C4-2B (cell line): ENCODE data around the gene RPS21.

ENCODE experiments used
- H3K27ac ChIP-seq: fragments of 450-650 bp; 2 replicates; pipeline ENCODE4 v1.5.1; 2017
- ZFX ChIP-seq: fragments of 450-650 bp; IDR thresholded peaks from 2 replicates; pipeline ENCODE4 v1.6.1; 2017
- TF ChIP-seq, protein P1 (sequence below): fragments of 450-650 bp; conservative IDR thresholded peaks from 2 replicates; pipeline ENCODE4 v1.5.1; 2017; ENCODE audit warnings: mild to moderate bottlenecking

The RPS21 gene

DNA sequence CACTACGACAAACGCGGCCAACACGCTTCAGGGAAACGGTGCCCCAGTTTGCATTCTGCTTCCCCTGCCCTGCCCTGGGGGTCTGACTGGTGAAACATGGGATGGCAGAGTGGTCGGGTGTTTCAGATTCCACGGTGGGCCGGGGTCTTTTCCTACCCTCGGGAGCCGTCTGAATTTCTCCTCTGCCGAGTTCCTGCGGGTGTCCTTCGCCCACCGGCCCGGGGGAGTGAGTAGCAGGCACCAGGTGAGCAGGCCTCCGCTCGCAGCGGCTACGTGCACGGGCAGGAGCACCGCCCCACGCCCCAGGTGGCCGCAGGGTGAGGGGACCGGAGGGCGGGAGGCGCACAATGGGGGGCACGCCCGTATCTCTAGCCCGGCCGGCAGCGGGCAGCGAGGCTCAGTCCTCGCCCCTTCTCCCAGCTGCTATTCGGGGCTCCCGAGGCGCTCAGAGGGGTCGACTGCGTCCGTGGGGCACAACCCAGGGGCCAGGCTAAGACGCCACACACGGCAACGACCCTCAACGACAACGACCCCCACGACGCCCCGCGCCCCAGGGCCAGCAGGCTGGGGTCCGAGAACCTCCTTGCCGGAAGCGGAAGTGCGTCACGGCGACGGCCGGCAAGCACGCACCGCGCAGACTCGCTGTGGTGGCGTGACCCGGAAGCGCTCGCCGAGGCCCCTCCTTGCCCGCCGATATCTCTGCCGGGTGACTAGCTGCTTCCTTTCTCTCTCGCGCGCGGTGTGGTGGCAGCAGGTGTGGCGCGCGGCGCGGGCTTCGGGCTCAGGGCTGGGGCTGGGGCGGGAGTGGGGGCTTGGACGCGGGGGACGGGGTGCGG lies at the start of gene RPS21:
TSS of gene RPS21 (plus strand) at position 721 of the 836 bp plus-strand sequence. CDS start 236 bp downstream, outside the sequence.
- H3K27ac ChIP-seq = peak within 1 kb of the TSS; percentile 95
- peak; percentile 59; the same call in 1 of the 2 replicates for TF ChIP-seq ZFX
- TF ChIP-seq, protein P1, sequence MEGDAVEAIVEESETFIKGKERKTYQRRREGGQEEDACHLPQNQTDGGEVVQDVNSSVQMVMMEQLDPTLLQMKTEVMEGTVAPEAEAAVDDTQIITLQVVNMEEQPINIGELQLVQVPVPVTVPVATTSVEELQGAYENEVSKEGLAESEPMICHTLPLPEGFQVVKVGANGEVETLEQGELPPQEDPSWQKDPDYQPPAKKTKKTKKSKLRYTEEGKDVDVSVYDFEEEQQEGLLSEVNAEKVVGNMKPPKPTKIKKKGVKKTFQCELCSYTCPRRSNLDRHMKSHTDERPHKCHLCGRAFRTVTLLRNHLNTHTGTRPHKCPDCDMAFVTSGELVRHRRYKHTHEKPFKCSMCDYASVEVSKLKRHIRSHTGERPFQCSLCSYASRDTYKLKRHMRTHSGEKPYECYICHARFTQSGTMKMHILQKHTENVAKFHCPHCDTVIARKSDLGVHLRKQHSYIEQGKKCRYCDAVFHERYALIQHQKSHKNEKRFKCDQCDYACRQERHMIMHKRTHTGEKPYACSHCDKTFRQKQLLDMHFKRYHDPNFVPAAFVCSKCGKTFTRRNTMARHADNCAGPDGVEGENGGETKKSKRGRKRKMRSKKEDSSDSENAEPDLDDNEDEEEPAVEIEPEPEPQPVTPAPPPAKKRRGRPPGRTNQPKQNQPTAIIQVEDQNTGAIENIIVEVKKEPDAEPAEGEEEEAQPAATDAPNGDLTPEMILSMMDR = no peak

DNA sequence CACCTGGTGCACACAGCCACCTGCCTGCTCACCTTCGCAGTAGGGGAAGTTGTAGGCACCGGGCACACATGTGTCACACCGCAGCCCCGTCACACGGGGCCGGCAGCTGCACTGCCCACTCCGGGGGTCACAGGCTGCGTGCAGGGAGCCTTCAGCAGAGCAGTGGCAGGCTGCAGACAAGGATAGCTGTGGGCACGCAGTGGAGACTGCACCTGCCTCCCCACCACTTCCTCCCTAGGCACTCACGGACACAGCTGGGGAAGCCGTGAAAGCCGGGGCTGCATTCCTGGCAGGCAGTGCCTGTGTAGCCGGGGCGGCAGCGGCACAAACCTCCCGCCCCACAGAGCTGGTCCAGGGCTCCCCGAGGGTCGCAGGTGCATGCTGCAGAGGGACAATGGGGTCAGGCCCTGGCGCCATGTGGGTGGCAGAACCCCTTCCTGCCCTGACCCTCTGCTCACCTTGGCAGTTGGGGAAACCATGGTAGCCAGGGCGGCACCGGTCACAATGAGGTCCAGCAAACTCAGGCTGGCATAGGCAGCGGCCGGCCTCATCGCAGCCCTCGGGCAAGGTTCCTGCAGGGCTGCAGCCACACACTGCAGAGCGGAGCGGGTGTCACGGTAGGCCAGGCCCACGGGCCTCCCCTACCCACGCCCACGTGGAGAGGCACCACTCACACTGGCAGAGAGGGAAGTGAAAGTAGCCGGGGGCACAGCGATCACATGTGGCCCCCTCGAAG lies 49.2 kb upstream of the RPS21 start:
- TF ChIP-seq, protein P1 = no peak
- TF ChIP-seq ZFX = no peak
- H3K27ac ChIP-seq = no peak overlapping the region

DNA sequence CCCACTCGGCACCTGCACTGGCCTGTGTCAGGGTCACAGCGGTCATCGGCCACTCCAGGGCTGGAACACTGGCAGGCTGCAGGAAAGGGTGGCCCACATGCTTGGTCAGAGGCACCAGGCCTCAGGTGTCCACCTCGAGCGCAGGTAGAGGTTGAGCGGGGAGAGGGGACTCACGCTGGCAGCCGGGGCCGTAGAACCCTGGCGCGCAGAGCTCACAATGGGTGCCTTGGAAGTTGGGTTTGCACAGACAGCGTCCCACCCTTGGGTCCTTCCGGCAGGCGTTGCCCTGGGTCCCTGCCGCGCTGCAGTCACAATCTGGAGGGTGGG lies 48.6 kb upstream of the RPS21 start:
- H3K27ac ChIP-seq = no peak overlapping the region
- TF ChIP-seq ZFX = no peak
- TF ChIP-seq, protein P1 = no peak

DNA sequence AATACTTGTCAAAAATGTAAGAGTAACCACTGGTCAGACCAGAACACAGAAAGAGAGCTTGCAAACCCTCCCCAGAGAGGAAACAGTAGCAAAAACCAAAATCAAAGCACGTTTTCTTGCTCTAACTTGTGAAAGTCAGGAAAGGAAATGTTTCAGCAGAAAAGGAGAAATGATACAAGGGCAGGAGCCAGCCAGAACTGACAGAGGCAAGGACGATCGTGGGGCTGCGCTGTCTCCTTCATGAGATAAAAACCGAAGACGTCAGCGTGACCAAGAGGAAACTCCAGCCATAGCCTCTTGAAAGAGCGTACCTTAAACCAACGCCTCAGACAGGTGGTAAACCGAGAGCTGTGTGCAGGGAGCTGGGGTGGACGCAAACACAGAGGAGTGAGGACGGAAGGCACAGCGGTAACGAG lies 47.2 kb upstream of the RPS21 start:
- no peak overlapping the region for H3K27ac ChIP-seq
- TF ChIP-seq ZFX = no peak
- TF ChIP-seq, protein P1 = no peak

DNA sequence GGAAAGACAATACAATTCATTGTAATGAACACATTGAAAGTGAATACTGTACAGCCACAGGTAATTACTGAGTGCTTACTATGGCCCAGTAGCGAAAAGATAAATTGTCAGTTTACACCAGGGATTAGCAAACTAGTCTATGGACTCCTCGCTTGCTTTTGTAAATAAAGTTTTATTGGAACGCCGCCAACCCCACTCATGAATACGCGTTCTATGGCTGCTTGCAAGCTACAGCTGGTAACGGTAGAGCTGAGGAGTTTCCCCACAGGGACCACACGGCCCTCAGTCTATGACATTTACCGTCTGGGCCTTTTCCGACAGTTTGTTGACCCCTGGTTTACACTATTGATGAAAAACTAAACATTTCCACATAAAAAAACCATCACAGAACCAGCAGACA lies 44.0 kb upstream of the RPS21 start:
- no peak for TF ChIP-seq ZFX
- TF ChIP-seq, protein P1 = no peak
- no peak overlapping the region for H3K27ac ChIP-seq

DNA sequence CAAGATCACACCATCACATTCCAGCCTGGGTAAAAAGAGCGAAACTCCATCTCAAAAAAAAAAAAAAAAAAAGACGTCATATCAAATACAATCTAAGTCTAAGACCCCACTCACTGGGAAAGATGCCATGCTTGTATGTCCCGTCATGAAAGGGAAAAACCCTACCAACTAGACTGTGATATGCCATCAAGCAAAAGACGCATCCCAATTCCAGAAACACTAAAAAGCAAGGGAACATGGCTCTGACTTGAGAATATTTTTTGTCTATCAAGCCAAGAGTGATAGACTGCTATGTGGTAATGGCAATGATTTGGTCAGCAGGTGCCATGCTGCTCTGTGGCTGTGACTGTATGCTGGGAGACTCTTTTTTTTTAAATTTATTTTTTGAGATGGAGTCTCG lies 42.8 kb upstream of the RPS21 start:
- TF ChIP-seq, protein P1 = no peak
- no peak for TF ChIP-seq ZFX
- H3K27ac ChIP-seq = no peak overlapping the region

DNA sequence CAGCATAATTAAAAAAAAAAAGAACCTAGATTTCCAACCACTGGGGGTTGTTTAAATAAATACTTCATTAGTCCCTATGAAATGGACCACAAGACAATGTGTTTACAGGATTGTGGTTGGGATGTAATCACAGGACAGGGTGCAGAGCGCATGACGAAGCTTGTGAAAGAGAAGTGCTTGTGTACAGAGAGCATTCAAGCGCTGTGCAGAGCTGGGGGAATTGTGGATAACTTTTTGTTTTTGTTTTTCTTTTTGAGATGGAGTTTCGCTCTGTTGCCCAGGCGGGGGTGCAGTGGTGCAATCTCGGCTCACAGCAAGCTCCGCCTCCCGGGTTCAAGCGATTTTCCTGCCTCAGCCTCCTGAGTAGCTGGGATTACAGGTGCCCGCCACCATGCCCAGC lies 42.1 kb upstream of the RPS21 start:
- no peak overlapping the region for H3K27ac ChIP-seq
- no peak for TF ChIP-seq ZFX
- TF ChIP-seq, protein P1 = no peak
